ENCODE data around the gene AMZ1. TPM values are rescaled to one million over a fixed set of nuclear protein-coding genes. Genes with fewer than 3 reads are reported as not detected.

Gene AMZ1
- total RNA-seq, 1 experiment from 2014 or later: 0.29 TPM

DNA sequence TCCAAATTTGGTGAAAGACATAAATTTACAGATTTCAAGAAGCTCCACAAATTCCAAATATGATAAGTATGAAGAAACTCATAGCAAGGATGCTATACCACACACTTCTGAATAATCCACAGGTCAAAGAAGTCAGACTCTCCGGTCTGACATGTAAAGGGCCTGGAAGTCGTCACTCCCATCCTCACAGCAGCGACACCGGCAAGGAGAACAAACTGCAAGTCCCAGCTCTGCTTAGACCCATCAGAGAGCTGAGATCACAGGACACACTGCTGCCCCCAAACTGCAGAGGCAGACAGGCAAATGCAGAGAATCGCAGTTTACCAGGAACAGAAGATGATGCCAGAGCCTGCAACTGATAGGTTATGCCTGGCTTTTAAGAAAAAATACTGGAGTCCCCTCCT is 62.0 kb downstream of the AMZ1 start:
- DNase-seq (ENCODE audit: low read depth): no peak

DNA sequence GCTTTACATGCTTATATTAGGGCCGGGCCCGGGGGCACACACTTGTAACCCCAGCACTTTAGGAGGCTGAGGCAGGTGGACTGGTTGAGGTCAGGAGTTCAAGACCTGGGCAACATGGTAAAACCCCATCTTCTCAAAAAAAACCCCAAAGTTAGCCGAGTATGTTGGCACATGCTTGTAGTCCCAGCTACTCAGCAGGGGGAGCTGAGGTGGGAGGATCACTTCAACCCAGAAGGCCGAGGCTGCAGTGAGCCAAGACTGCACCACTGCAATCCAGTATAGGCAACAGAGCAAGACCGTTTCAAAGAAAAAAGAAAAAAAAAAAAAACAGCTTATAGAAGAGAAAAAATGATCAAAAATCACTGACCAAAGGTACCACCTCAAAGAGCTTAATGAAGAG is 63.1 kb downstream of the AMZ1 start:
- no peak for DNase-seq (ENCODE audit: low read depth)

DNA sequence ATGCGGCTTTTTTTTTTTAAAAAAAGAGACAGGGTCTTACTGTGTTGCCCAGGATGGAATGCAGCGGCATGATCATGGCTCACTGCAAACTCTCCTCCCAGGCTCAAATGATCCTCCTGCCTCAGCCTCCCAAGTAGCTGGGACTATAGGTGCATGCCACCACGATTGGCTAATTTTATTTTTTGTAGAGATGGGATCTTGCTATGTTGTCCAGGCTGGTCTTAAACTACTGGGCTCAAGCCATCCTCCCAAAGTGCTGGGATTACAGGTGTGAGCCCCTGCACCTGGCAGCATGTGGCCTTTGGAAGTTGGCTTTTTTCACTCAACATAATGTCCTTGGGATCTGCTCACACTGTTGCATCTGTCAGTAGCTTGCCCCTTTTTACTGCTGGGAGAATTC is 65.1 kb downstream of the AMZ1 start:
- DNase-seq (ENCODE audit: low read depth): no peak

DNA sequence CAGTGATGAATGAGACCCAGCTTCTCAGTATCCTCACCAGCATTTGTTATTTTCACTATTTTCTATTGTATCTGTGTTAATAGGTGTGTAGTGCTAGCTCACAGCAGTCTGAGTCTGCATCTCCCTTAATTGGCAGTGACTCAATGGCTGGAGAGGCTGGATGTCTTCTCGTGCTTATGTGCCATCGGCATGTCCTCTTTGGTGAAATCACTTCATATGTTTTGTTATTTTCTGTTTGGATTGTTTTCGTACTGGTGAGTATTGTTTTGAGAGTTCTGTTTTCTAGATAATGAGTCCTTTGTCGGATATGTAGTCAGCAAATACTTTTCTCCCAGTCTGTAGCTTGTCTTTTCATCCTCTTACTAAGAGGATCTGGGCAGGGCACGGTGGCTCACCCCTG is 66.1 kb downstream of the AMZ1 start:
- no peak for DNase-seq (ENCODE audit: low read depth)

DNA sequence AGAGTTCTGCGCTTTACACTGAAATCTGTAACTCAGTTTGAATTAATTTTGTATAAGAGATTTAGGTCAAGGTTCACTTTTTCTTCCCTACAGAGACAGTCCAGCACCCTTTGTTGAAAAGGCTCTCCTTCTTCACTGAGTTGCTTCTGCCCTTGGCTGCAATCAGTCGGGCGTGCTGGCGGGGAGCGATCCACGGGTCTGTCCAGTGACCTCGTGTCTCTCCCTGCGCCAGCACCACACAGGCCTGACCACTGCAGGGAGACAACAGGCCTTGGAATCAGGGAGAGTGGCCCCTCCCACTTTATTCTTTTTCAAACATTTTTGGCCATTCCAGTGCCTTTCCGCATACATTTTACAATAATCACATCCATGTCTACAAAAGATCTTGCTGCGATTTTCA is 66.9 kb downstream of the AMZ1 start:
- no peak for DNase-seq (ENCODE audit: low read depth)

DNA sequence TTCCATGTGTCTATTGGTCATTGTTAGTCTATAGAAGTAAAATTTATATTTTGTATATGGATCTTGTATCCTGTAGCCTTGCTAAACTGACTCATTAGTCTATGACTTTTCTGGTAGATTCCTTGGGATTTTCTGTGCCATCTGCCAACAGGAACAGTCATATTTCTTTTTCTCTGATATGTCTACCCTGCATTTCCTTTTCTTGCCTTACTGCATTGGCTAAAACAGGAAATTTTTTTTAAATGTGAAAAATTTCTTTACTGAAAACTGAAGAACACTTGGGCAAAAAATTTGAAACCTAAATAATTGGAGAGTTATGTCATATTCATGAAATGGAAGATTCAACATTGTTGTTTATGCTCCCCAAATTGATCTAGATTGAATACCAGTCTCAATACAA is 67.5 kb downstream of the AMZ1 start:
- no peak for DNase-seq (ENCODE audit: low read depth)

DNA sequence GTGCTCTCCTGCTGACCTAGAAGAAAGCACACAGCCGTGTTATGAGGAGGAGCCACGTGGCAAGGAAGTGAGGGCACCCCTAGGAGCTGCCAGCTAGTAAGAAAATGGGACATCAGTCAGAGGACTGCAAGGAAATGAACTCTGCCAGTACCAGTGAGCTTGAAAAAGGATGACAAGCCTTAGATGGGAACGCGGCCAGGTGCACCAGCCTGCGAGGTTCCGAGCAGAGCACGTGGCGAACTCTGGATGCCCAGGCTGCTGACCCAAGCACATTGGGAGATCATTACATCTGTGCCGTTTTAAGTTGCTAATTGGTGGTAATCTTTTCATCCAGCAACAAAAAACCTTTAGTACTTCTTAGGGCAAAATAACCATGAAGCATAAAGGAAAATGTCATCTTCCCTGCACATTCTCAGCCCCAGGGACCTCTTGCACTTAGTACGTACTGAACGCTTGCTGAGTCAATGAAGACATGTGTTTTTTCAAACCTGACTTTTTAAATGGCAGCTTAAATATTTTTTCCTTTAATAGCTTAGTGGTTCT is 69.4 kb downstream of the AMZ1 start:
- DNase-seq (ENCODE audit: low read depth): peak; percentile 86

DNA sequence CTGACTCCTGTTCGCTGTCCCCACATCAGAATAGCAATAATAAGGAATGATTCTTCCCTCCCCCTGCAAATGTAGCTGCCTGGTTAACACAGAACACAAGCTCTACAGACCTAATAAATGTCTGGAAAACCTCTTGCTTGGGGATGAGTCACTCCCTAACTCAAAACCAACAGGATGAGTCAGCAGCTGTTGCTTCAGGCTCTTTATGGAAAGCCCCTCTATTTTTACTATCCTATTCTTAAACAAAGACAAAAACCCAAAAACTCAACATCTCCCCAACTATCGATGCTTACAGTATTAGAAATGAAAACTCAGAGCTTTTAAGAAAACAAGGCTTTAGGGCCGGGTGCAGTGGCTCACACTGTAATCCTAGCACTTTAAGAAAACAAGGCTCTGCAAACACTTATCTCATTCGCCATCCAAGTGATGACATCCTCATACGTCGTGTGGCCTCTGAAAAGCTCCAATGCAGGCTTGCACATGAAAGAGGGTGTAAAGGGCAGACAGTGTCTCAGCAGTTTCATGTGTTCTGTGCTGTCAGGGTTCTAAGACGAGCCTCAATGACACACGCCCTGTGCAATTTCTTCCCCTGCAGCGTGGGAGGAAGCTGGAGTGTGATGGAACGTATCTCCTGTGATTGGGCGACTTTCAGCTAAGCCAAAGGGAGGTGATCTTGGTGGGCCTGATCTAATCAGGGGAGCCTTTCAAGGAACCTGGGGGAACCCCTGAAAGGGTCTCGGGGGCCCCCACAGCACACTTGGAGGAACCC is 70.1 kb downstream of the AMZ1 start:
- DNase-seq (ENCODE audit: low read depth): peak; percentile 96

DNA sequence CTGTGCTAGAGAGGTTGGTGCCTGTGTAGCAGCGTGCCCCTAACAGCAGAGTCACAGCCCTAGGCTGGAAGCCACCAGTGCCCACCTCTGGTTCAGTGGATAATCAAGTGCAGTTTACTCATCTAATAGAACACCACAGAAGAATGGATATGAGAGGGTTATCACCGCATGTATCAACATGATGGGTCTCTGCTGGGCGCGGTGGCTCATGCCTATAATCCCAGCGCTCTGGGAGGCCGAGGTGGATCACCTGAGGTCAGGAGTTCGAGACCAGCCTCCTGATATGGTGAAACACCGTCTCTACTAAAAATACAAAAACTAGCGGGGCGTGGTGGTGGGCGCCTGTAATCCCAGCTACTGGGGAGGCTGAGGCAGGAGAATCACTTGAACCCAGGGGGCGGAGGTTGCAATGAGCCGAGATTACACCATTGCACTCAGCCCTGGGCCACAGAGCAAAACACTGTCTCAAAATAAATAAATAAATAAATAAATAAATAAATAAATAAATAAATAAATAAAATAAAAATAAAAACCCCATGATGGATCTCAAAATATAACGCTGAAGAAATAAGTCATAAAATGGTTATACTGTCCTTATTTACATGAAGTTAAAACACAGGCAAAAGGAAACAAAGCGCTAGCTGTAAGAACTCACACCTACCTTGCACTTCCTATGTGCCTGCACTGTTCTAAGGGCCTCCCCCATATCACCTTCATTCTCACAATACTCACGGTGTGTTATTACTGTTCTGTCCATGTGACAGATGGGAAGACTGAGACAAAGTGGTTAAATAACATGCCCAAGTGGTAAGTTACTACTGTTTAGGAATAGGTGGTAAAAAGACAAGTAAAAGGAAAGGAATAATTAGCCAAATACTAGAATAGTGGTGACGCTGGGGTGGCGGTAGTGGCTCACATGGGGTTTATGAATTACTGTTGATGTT is 70.9 kb downstream of the AMZ1 start:
- DNase-seq (ENCODE audit: low read depth): no peak

DNA sequence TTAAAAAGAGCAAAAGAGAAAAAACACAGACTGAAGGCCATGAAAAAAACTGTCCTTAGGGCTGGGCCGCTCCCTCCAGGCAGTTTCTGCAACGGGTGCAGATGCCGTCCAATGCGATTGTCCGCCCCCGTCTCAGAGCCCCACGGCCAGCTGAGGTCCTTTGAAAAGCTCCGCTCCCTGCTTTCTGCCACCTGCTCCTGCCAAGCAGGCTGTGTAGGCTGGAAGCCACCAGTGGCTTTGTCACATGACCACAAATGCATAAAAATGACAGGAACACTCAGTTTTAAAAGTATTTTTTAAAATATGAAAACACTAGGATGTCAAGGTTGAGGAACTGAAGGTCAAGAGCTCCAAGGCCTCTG is 71.7 kb downstream of the AMZ1 start:
- no peak for DNase-seq (ENCODE audit: low read depth)

DNA sequence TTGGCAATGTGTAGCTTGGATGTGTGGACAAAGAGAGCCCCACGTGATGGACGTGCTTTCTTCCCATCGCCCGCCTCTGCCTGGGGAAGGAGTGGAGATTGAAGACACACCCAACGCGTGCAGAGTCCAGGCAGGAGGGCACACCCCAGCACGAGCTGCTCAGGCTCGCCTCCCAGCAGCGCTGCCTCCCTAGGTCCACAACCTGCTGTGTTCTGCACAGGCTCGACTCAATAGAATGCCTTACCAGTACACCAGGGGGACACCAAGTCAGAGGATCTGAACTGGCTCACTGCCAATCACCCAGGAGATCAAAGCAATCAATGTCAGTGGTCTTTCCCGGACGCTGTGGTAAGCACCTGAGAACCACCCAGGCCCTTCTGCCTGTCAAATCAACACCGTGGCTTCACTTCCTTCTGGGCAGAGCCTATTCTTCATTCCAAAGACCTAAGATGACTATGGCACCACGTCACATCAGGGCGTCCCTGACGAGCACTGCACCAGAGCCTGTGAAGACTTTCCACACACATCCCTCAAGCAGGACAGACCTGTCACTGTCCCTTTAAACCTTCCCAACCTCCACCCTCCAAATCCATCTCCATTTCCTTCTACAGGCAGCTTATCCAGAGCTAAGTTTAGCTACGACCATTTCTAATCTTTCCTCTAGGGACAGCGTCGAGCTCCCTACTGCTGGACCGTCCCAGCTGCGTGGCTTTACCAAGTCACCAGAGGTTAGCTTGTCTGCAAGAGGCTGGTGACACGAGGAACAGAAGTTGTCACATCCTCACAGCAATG is 72.3 kb downstream of the AMZ1 start:
- DNase-seq (ENCODE audit: low read depth): peak; percentile 64

DNA sequence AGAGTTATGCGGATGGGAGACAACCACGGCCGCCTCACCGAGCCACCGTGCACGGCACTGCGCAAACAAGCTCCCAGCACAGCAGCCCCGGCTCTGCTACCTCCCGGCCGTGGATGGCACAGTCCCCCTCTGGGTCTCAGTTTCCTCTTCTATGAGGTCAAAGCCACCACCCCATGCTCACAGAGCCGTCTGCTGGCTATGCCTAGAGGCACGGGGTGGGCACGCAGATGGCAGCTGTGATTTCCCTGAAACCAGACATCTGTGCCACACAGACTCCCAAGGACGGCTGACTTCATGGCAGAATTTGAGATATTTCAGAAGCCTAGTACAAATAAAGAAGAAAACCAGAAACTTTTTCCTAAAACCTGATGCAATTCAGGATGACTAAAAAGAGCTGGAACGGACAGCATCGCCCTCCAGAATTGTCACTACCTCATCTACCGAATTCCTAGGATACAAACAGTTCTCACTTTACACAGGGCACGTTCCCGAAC is 73.2 kb downstream of the AMZ1 start:
- no peak for DNase-seq (ENCODE audit: low read depth)

DNA sequence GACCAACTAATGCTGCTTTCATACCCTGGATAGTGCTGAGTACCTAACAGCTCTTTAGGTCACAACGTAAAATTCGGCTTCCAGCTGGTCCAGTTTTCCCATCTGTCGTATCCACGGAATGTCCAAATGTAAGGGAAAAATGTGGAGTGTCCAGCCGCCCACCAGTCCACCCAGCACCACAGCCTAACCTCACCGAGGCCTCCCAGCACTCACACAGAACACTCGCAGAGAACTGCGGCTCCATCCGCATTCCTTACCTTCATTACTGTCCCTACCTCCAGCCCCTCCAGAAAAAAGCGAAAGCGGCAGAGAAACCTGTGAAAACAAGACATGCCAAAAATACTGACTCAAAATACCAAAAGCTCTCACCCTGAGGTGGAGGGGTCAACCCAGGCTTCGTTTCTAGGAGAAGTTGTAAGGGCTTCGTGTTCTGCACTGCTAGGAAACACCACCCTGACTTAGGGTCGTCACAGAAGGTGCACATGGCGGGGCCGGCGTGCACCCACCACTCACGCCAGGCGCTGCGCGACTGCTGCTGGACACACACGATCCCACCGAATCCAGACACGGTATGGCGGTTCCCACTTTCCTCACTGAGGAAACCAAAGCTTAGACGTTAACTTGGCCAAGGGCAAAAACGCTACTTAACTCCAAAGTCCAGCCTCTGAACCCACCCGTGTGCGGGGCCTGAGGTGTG is 73.9 kb downstream of the AMZ1 start:
- DNase-seq (ENCODE audit: low read depth): no peak

DNA sequence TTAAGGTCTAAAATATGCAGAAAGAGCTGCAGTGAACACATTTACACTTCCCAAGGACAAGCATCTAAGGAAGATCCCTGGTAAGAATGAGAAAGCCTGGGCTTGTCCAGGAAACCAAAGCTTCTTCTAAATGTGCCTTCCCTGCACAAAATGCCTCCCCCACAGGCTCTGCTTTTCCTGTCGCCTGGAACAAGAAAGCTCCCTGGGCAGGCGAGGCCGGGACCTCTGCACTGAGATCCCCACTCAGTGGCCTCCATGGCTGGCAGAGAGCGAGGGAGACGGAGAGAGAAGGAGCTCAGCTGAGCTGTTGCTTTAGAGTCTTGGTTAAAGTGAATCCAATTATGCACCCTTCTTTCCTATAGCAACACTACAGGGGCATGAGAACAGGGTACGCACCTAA is 75.6 kb downstream of the AMZ1 start:
- DNase-seq (ENCODE audit: low read depth): no peak

DNA sequence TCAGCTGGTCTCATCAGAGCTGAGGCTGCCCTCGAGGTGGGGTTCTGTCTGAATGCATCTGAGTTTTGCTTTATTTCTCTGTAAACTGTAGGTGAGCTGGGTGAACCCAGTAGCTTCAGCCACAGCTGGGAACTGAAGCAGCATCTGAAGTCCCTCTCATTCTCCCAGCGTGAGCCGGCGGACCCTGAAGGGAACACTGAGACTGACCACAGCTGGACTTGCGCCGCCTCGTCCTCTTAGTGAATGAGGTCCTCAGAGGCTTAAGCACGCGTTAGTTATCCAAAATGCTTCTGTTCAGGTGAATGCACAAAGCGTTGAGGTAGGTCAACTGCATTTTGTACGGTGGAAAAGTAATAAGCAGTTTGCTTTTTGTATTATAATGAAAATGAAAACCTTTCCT is 76.6 kb downstream of the AMZ1 start:
- no peak for DNase-seq (ENCODE audit: low read depth)

Other genes starting within 250 kb of the AMZ1 start
- not detected in 2 replicates for gene GRIFIN, start 211.8 kb upstream of the AMZ1 start, total RNA-seq (2014; rRNA removed; shearing (Covaris generic))
- gene LFNG, start 168.4 kb upstream of the AMZ1 start, total RNA-seq (2014; rRNA removed; shearing (Covaris generic)): 16.1 and 24.2 TPM in 2 replicates
- 42.6 and 59.9 TPM in 2 replicates for gene BRAT1, start 132.7 kb upstream of the AMZ1 start, total RNA-seq (2014; rRNA removed; shearing (Covaris generic))
- gene IQCE, start 129.2 kb upstream of the AMZ1 start, total RNA-seq (2014; rRNA removed; shearing (Covaris generic)): 7.6 and 11.3 TPM in 2 replicates
- gene TTYH3, start 56.2 kb upstream of the AMZ1 start, total RNA-seq (2014; rRNA removed; shearing (Covaris generic)): 16.5 and 18.3 TPM in 2 replicates
- gene GNA12, start 156.1 kb downstream of the AMZ1 start, total RNA-seq (2014; rRNA removed; shearing (Covaris generic)): 6.3 and 7.5 TPM in 2 replicates

All from Daoy (cell line).